WTC11 (cell line): Measurements from ENCODE around the gene STARD7. TPM values are rescaled to one million over a fixed set of nuclear protein-coding genes. Genes with fewer than 3 reads are reported as not detected.
"Not testable (repeated sequence)": the region's sequence is repeated elsewhere in the genome, so short reads cannot be mapped to it uniquely, and the experiment has no call there.

Experiments used
- ATAC-seq: fragments of 200-7000 bp; cut with Tn5 transposase; 2 replicates; pipeline ENCODE4 v1.10.0; 2021; ENCODE audit warnings: mild to moderate bottlenecking, moderate library complexity
- CTCF ChIA-PET: fragments of 300-600 bp; sonication (Branson Sonifier 250); formaldehyde crosslinking; loops from one replicate; lab custom pipeline; 2021; ENCODE audit warnings: antibody characterized with exemption; lab: Charles Lee
- POLR2A ChIA-PET: fragments of 350-600 bp; sonication (Branson Sonifier 250); formaldehyde crosslinking; loops from one replicate; lab custom pipeline; 2021; ENCODE audit warnings: antibody characterized with exemption; lab: Charles Lee
- DNase-seq: peaks from one replicate; pipeline ENCODE4 v3.0.0; 2021; ENCODE audit warnings: low spot score
- H3K27ac Mint-ChIP-seq: 2 replicates; pipeline ENCODE4 v1.8.0; 2021; ENCODE audit warnings: mixed read lengths
- H3K27me3 Mint-ChIP-seq: 2 replicates; pipeline ENCODE4 v1.8.0; 2021; ENCODE audit warnings: low read depth, mild to moderate bottlenecking, moderate library complexity, mixed read lengths
- H3K36me3 Mint-ChIP-seq: 2 replicates; pipeline ENCODE4 v1.8.0; 2021; ENCODE audit warnings: mixed read lengths
- H3K4me1 Mint-ChIP-seq: 2 replicates; pipeline ENCODE4 v1.8.0; 2022; ENCODE audit warnings: mixed read lengths
- H3K4me3 Mint-ChIP-seq: 2 replicates; pipeline ENCODE4 v1.8.0; 2021; ENCODE audit warnings: mild to moderate bottlenecking, moderate library complexity, mixed read lengths
- H3K9me3 Mint-ChIP-seq: 2 replicates; pipeline ENCODE4 v1.8.0; 2021; ENCODE audit warnings: mixed read lengths
- ATF1 ChIP-seq: sonication (generic); formaldehyde crosslinking; IDR thresholded peaks from 2 replicates; pipeline ENCODE4 v1.8.1; 2023; ENCODE audit warnings: mild to moderate bottlenecking, moderate library complexity, missing genetic modification reagents
- CREM ChIP-seq: sonication (generic); formaldehyde crosslinking; IDR thresholded peaks from 2 replicates; pipeline ENCODE4 v1.8.1; 2022; ENCODE audit warnings: mild to moderate bottlenecking, missing genetic modification reagents, moderate library complexity
- EMX1 ChIP-seq: fragments of 250-450 bp; sonication (Bioruptor Pico); IDR thresholded peaks from 2 replicates; pipeline ENCODE4 v1.8.0; 2021; ENCODE audit warnings: mild to moderate bottlenecking
- ETV6 ChIP-seq: sonication (generic); formaldehyde crosslinking; IDR thresholded peaks from 2 replicates; pipeline ENCODE4 v1.8.1; 2022; ENCODE audit warnings: mild to moderate bottlenecking, missing genetic modification reagents
- FOXK1 ChIP-seq: sonication (generic); formaldehyde crosslinking; IDR thresholded peaks from 2 replicates; pipeline ENCODE4 v1.8.0; 2022; ENCODE audit warnings: mild to moderate bottlenecking, moderate library complexity, missing genetic modification reagents
- GRHL2 ChIP-seq: fragments of 250-450 bp; sonication (Bioruptor Pico); IDR thresholded peaks from 2 replicates; pipeline ENCODE4 v1.8.0; 2022; ENCODE audit warnings: mild to moderate bottlenecking, moderate library complexity; ENCODE audit not compliant: insufficient replicate concordance, severe bottlenecking
- GTF2I ChIP-seq: fragments of 250-450 bp; sonication (Bioruptor Pico); conservative IDR thresholded peaks from 2 replicates; pipeline ENCODE4 v1.4.0; 2021; ENCODE audit warnings: mild to moderate bottlenecking
- HMGA2 ChIP-seq: fragments of 250-450 bp; sonication (Bioruptor Pico); IDR thresholded peaks from 2 replicates; pipeline ENCODE4 v1.4.0; 2021; ENCODE audit warnings: mild to moderate bottlenecking, moderate library complexity
- MYBL2 ChIP-seq: sonication (generic); formaldehyde crosslinking; IDR thresholded peaks from 2 replicates; pipeline ENCODE4 v1.8.1; 2023; ENCODE audit warnings: mild to moderate bottlenecking, moderate library complexity, missing genetic modification reagents
- NFE2L1 ChIP-seq: sonication (generic); formaldehyde crosslinking; IDR thresholded peaks from 2 replicates; pipeline ENCODE4 v1.8.1; 2023; ENCODE audit warnings: missing genetic modification reagents
- NR1H2 ChIP-seq: sonication (generic); formaldehyde crosslinking; IDR thresholded peaks from 2 replicates; pipeline ENCODE4 v1.9.0; 2021; ENCODE audit warnings: mild to moderate bottlenecking, moderate library complexity, missing genetic modification reagents
- NR3C1 ChIP-seq: sonication (generic); formaldehyde crosslinking; conservative IDR thresholded peaks from 2 replicates; pipeline ENCODE4 v1.8.1; 2023; ENCODE audit warnings: low read depth, mild to moderate bottlenecking, missing genetic modification reagents
- SMAD3 ChIP-seq: sonication (generic); formaldehyde crosslinking; IDR thresholded peaks from 2 replicates; pipeline ENCODE4 v1.8.0; 2022; ENCODE audit warnings: missing genetic modification reagents, mild to moderate bottlenecking, borderline replicate concordance
- SMAD4 ChIP-seq: sonication (generic); formaldehyde crosslinking; IDR thresholded peaks from 2 replicates; pipeline ENCODE4 v1.8.0; 2022; ENCODE audit warnings: mild to moderate bottlenecking, missing genetic modification reagents
- TEAD1 ChIP-seq: sonication (generic); formaldehyde crosslinking; IDR thresholded peaks from 2 replicates; pipeline ENCODE4 v1.8.0; 2022; ENCODE audit warnings: mild to moderate bottlenecking, missing genetic modification reagents
- TEAD4 ChIP-seq: sonication (generic); formaldehyde crosslinking; IDR thresholded peaks from 2 replicates; pipeline ENCODE4 v1.8.0; 2022; ENCODE audit warnings: mild to moderate bottlenecking, missing genetic modification reagents
- ZNF138 ChIP-seq: sonication (generic); formaldehyde crosslinking; conservative IDR thresholded peaks from 2 replicates; pipeline ENCODE4 v1.8.1; 2022; ENCODE audit warnings: mild to moderate bottlenecking, moderate library complexity, missing genetic modification reagents
- ZNF219 ChIP-seq: sonication (generic); formaldehyde crosslinking; IDR thresholded peaks from 2 replicates; pipeline ENCODE4 v1.8.0; 2023; ENCODE audit warnings: missing genetic modification reagents, mild to moderate bottlenecking, borderline replicate concordance
- total RNA-seq: library from RNA; stranded (reverse); gene quantifications from 3 replicates; pipeline ENCODE4 v1.2.3, GENCODE V29; 2021
- TF ChIP-seq, protein P1 (sequence below): sonication (generic); formaldehyde crosslinking; IDR thresholded peaks from 2 replicates; pipeline ENCODE4 v1.8.0; 2022; ENCODE audit warnings: missing genetic modification reagents
- TF ChIP-seq, protein P2 (sequence below): sonication (generic); formaldehyde crosslinking; IDR thresholded peaks from 2 replicates; pipeline ENCODE4 v1.8.1; 2023; ENCODE audit warnings: mild to moderate bottlenecking, missing genetic modification reagents
- TF ChIP-seq, protein P3 (sequence below): sonication (generic); formaldehyde crosslinking; IDR thresholded peaks from 2 replicates; pipeline ENCODE4 v1.8.0; 2022; ENCODE audit warnings: mild to moderate bottlenecking, missing genetic modification reagents
- TF ChIP-seq, protein P4 (sequence below): fragments of 250-450 bp; sonication (Bioruptor Pico); conservative IDR thresholded peaks from 2 replicates; pipeline ENCODE4 v1.9.0; 2021; ENCODE audit warnings: mild to moderate bottlenecking
- TF ChIP-seq, protein P5 (sequence below): fragments of 250-450 bp; sonication (Bioruptor Pico); IDR thresholded peaks from 2 replicates; pipeline ENCODE4 v1.9.0; 2021; ENCODE audit warnings: mild to moderate bottlenecking
- TF ChIP-seq, protein P6 (sequence below): sonication (generic); formaldehyde crosslinking; IDR thresholded peaks from 2 replicates; pipeline ENCODE4 v1.8.0; 2023; ENCODE audit warnings: missing genetic modification reagents

Gene STARD7
- total RNA-seq, 1 experiment from 2014 or later = 217 TPM

DNA sequence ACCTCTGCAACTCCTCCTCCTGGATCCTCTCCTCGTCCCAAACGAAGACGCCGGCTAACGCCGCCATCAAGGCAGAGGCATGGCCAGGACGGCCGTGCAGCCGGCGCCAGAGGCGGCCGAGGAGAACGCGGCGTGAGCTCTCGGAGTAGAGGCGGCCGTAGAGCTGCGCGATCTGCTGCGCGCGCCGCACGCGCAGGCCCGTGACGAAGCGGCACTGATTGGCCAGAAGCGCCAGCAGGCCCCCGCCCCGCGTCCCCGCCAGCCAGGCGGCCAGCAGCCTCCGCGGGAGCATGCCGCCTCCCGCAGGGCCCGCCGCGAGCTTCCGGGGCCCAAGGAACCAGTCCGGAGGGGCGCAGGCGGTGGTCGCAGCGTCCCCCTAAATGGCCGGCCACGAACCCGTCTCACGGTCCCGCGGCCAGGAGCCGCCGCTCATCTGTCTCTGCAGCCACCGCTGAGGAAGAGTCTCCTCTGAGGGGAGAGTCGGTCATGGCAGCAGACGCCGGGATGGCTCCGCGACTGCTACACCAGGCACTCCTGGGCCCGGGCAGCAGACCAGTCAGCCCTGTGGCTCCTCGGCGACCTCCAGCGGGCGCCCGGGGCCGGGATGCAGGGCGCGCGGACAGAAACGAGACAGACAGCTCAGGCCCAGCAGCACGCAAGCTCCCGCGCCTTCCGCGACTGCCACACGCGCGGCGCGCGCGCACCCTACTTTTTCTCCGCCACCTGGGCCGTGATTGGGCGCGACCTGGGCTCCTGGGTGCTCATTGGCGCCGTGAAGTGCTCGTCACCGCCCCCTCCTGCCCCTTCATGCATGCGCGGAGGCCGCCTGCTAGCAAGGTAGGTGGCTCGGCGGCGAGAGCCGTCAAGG lies at the start of gene STARD7 (continued):
- TF ChIP-seq, protein P1, sequence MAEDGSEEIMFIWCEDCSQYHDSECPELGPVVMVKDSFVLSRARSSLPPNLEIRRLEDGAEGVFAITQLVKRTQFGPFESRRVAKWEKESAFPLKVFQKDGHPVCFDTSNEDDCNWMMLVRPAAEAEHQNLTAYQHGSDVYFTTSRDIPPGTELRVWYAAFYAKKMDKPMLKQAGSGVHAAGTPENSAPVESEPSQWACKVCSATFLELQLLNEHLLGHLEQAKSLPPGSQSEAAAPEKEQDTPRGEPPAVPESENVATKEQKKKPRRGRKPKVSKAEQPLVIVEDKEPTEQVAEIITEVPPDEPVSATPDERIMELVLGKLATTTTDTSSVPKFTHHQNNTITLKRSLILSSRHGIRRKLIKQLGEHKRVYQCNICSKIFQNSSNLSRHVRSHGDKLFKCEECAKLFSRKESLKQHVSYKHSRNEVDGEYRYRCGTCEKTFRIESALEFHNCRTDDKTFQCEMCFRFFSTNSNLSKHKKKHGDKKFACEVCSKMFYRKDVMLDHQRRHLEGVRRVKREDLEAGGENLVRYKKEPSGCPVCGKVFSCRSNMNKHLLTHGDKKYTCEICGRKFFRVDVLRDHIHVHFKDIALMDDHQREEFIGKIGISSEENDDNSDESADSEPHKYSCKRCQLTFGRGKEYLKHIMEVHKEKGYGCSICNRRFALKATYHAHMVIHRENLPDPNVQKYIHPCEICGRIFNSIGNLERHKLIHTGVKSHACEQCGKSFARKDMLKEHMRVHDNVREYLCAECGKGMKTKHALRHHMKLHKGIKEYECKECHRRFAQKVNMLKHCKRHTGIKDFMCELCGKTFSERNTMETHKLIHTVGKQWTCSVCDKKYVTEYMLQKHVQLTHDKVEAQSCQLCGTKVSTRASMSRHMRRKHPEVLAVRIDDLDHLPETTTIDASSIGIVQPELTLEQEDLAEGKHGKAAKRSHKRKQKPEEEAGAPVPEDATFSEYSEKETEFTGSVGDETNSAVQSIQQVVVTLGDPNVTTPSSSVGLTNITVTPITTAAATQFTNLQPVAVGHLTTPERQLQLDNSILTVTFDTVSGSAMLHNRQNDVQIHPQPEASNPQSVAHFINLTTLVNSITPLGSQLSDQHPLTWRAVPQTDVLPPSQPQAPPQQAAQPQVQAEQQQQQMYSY (CRISPR knock-in tag) = no peak
- TF ChIP-seq ETV6 = no peak; the same call in 1 of the 2 replicates
- no peak for TF ChIP-seq SMAD4 (CRISPR knock-in tag)
- TF ChIP-seq, protein P2, sequence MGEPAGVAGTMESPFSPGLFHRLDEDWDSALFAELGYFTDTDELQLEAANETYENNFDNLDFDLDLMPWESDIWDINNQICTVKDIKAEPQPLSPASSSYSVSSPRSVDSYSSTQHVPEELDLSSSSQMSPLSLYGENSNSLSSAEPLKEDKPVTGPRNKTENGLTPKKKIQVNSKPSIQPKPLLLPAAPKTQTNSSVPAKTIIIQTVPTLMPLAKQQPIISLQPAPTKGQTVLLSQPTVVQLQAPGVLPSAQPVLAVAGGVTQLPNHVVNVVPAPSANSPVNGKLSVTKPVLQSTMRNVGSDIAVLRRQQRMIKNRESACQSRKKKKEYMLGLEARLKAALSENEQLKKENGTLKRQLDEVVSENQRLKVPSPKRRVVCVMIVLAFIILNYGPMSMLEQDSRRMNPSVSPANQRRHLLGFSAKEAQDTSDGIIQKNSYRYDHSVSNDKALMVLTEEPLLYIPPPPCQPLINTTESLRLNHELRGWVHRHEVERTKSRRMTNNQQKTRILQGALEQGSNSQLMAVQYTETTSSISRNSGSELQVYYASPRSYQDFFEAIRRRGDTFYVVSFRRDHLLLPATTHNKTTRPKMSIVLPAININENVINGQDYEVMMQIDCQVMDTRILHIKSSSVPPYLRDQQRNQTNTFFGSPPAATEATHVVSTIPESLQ (CRISPR knock-in tag) = 0 out of 2 replicates have a peak, but pooled peaks have one; percentile 24
- no peak; the same call in 1 of the 2 replicates for TF ChIP-seq CREM
- TF ChIP-seq MYBL2 (CRISPR knock-in tag) = peak; percentile 72
- TF ChIP-seq GRHL2 = no peak
- TF ChIP-seq, protein P3, sequence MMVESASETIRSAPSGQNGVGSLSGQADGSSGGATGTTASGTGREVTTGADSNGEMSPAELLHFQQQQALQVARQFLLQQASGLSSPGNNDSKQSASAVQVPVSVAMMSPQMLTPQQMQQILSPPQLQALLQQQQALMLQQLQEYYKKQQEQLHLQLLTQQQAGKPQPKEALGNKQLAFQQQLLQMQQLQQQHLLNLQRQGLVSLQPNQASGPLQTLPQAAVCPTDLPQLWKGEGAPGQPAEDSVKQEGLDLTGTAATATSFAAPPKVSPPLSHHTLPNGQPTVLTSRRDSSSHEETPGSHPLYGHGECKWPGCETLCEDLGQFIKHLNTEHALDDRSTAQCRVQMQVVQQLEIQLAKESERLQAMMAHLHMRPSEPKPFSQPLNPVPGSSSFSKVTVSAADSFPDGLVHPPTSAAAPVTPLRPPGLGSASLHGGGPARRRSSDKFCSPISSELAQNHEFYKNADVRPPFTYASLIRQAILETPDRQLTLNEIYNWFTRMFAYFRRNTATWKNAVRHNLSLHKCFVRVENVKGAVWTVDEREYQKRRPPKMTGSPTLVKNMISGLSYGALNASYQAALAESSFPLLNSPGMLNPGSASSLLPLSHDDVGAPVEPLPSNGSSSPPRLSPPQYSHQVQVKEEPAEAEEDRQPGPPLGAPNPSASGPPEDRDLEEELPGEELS (CRISPR knock-in tag) = no peak; the same call in 1 of the 2 replicates
- TF ChIP-seq, protein P4, sequence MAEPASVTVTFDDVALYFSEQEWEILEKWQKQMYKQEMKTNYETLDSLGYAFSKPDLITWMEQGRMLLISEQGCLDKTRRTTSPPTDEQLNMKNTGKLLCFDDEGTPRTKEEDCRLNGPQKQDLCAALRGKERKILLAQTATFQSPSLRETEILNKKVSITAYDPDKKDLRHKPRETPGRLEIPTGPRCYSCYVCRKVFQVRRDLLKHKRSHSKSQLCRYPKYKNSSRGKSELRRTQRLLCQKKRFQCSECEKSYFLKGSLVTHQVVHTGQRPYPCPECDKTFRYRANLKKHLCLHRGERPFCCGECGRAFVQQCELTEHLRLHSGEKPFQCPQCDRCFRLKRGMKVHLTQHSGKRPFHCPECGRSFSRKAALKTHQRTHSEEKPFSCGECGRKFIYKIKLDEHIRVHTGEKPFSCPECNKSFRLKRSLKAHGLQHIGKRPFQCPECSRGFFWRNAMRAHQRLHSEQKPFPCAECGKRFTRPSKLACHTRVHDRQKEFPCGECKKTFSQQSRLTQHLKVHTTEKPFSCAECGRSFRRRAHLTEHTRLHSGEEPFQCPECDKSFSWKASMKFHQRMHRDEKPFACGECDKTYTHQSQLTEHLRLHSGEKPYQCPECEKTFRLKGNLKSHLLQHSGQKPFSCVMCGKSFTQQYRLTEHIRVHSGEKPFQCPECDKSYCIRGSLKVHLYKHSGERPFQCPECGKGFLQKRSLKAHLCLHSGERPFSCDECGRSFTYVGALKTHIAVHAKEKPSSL (CRISPR knock-in tag) = no peak
- TF ChIP-seq, protein P5, sequence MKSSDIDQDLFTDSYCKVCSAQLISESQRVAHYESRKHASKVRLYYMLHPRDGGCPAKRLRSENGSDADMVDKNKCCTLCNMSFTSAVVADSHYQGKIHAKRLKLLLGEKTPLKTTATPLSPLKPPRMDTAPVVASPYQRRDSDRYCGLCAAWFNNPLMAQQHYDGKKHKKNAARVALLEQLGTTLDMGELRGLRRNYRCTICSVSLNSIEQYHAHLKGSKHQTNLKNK = no peak
- TF ChIP-seq HMGA2 (CRISPR knock-in tag) = no peak
- TF ChIP-seq GTF2I (CRISPR knock-in tag) = no peak
- no peak for TF ChIP-seq SMAD3 (CRISPR knock-in tag)
- TF ChIP-seq ZNF219 (CRISPR knock-in tag) = peak; percentile 26; the same call in 1 of the 2 replicates
- TF ChIP-seq ATF1 = no peak
- TF ChIP-seq TEAD1 = 0 out of 2 replicates have a peak, but pooled peaks have one; percentile 25
- no peak for TF ChIP-seq ZNF138 (CRISPR knock-in tag)
- TF ChIP-seq, protein P6, sequence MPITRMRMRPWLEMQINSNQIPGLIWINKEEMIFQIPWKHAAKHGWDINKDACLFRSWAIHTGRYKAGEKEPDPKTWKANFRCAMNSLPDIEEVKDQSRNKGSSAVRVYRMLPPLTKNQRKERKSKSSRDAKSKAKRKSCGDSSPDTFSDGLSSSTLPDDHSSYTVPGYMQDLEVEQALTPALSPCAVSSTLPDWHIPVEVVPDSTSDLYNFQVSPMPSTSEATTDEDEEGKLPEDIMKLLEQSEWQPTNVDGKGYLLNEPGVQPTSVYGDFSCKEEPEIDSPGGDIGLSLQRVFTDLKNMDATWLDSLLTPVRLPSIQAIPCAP (CRISPR knock-in tag) = no peak
- TF ChIP-seq NR1H2 (CRISPR knock-in tag) = no peak
- TF ChIP-seq EMX1 (CRISPR knock-in tag) = no peak
- TF ChIP-seq NFE2L1 (CRISPR knock-in tag) = peak; percentile 54
- peak; percentile 44 for TF ChIP-seq FOXK1 (CRISPR knock-in tag)
- TF ChIP-seq NR3C1 = no peak
- no peak for TF ChIP-seq TEAD4 (CRISPR knock-in tag)
- TF ChIP-seq, all 79 proteins: peak for 30

DNA sequence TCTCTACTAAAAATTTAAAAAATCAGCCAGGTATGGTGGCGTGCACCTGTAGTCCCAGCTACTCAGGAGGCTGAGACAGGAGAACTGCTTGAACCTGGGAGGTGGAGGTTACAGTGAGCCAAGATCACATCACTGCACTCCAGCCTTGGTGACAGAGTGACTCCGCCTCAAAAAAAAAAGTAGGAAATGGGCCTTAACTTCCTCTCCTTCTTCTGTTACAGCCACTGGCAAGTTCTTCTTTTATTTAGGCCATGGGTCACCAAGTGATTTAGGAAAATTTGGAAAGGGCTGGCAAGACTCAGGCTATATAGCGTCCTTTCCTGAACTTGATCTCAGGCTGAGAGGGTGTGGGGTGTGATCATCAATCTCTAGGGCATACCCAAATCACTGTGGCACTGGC lies 49.1 kb upstream of the STARD7 start:
- not testable (repeated sequence) for H3K27ac Mint-ChIP-seq

More for the DNA sequence above, 49.1 kb upstream of the STARD7 start:
- Mint-ChIP-seq H3K4me1 (peaks cover 19% of the 10 kb centered on the region), H3K36me3 (peaks cover 20% of the 10 kb centered on the region)
- H3K4me3 Mint-ChIP-seq, CTCF ChIA-PET, POLR2A ChIA-PET, DNase-seq, H3K9me3 Mint-ChIP-seq, H3K27me3 Mint-ChIP-seq, ATAC-seq: not testable (repeated sequence)
